Embryonic facial prominence (tissue), 1 donor: ENCODE measurements around the gene FBXO34.

Experiments used
- DNase-seq: peaks from one replicate; pipeline ENCODE4 v3.0.0-alpha.2; 2016; ENCODE audit errors: extremely low spot score

Gene FBXO34, protein sequence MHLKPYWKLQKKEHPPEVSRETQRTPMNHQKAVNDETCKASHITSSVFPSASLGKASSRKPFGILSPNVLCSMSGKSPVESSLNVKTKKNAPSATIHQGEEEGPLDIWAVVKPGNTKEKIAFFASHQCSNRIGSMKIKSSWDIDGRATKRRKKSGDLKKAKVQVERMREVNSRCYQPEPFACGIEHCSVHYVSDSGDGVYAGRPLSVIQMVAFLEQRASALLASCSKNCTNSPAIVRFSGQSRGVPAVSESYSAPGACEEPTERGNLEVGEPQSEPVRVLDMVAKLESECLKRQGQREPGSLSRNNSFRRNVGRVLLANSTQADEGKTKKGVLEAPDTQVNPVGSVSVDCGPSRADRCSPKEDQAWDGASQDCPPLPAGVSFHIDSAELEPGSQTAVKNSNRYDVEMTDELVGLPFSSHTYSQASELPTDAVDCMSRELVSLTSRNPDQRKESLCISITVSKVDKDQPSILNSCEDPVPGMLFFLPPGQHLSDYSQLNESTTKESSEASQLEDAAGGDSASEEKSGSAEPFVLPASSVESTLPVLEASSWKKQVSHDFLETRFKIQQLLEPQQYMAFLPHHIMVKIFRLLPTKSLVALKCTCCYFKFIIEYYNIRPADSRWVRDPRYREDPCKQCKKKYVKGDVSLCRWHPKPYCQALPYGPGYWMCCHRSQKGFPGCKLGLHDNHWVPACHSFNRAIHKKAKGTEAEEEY

DNA sequence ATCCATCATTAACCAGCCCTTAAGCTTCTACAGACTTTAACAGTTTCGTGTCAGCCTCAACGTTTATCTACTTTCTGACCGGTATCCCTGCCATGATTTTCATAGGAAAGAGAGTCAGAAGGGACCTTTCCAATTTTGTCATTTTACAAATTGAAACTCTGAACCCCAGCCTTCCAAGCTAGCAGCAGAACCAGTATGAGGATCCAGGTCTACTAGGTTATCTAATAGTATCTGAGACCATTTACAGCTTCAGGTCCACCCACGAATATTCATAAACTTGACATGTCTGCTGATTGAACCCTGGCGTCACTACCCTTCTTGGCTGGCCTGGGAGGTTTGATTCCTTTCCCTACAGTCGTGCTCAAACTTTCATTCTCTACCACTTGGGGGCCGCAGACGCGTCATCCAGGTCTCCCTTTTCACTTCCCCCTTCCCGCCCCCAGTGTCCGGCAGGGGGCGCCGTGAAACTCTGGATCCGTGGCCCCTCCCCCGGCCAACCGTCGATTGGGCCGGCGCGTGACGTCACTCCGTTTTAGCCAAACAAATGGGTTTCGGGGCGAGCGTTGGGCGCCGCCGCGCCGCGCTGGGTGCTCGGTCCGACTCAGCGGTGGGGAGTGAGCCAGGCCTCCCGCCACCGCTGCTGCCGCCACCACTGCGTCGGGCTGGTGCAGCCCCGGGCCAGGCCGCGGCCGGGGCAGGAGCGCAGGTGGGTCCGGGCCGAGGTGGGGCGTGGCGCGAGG, at the start of gene FBXO34:
Gene FBXO34 (plus strand): TSS at position 590 of the 740 bp plus-strand sequence. CDS start 78,970 bp downstream, outside the sequence.
- DNase-seq, result peak; percentile 96

DNA sequence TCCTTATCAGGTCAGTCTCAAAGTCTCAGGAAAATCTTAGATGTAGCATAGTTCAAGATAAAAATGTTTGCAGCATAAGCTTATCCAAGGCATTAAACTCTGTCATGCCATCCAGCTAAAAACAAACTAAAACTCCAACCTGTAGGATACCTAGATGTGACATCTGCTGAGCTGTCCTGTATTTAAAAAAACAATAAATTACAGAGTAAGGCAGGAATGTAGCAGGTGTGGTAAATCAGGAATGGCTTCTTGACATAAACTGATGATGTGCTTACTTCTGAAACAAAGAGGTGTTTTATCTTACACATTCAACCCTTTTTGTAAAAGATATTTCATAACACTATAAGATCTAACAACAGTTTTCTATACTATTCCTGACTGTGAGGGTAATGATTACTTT, 49.3 kb upstream of the FBXO34 start:
- no peak for DNase-seq

DNA sequence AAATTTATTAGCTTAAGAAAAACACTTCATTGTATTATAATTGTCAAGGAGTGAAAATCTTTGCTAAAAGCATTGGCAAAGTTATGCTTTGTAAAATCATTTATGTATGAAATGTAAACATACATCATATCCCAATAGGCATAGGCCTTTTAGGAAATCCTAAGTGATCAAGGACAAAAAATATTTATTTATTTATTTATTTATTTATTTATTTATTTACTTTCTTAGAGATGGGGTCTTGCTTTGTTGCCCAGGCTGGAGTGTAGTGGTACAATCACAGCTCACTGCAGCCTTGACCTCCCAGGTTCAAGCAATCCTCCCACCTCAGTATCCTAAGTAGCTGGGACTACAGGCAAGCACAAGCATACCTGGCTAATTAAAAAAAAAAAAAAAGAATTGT, 47.9 kb upstream of the FBXO34 start:
- DNase-seq, result no peak

DNA sequence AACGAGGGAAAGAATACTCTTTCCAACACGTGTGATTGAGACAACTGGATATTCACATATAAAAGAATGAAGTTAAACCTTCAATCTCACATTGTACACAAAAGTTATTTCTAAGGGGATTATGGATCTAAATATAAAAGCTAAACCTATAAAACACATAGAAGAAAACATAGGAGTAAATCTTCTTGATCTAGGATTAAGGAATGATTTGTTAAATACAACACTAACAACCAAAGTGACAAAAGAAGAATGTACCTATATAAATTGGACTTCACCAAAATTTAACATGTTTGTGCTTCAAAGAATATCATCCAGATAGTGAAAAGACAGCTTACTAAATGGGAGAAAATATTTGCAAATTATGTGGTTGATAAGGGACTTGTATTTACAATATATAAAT, 43.0 kb upstream of the FBXO34 start:
- DNase-seq, result no peak

DNA sequence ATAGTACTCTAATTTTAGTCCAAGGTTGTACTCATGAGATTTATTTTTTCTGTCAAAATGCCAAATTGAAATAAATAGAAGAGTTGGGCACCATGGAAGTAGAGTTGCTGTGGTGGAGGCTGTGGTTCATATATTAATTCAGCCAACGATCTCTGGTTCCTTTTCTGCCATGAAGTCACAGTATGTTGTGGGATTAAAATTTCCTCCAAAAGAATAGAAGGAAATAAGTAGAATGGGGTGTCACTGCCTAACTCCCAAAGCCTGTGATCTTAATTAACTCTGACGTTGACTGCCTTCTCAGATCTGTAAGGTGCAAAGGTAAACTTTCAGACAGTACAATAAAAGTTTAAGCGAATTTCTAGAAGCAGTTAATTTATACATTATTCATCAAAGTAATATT, 37.6 kb upstream of the FBXO34 start:
- no peak for DNase-seq

DNA sequence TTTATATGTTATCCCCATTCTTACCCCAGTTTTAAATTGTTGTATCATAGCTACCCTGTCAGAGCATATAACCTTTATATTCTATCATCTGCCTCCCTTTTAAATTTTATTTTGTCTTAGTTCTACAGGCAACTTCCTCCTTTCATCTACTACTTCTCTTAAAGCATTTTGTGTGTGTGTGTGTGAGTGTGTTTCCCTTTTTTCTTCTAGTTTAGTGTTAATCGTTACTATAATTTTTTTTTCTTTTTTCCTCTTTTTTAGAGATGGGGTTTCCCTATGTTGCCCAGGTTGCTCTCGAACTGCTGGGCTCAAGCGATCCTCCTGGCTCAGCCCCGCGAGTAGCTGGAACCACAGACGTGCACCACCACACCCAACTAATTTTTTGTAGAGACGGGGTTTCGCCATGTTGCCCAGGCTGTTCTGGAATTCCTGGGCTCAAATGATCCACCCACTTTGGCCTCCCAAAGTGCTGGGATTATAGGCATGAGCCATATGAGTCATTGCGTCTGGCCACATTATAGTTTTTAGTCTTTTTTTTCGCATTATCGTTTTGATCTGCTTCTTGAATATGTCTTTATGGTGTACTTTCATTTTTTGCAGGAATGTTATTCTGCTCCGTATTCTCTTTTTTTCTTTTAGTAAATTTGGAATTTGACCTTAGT, 33.1 kb upstream of the FBXO34 start:
- DNase-seq, result no peak

DNA sequence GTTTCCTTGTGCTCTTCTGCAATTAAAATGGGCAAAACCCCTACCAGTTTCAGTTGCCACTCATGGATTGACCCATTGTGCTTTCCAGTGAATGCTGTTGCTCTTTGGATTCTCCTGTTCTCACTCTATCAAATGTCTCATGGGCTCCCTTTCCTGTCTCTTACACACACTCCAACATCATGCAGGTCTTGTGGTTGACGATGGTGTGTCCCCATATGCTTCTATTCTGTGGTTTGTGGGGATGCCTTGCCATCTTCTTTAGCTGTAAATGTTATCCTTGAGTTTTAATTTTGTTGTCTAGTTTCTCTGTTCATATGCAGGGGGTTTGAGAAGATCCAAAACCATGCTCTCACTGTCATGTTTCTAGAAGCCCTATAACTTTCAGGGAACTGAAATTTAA, 31.9 kb upstream of the FBXO34 start:
- no peak for DNase-seq

DNA sequence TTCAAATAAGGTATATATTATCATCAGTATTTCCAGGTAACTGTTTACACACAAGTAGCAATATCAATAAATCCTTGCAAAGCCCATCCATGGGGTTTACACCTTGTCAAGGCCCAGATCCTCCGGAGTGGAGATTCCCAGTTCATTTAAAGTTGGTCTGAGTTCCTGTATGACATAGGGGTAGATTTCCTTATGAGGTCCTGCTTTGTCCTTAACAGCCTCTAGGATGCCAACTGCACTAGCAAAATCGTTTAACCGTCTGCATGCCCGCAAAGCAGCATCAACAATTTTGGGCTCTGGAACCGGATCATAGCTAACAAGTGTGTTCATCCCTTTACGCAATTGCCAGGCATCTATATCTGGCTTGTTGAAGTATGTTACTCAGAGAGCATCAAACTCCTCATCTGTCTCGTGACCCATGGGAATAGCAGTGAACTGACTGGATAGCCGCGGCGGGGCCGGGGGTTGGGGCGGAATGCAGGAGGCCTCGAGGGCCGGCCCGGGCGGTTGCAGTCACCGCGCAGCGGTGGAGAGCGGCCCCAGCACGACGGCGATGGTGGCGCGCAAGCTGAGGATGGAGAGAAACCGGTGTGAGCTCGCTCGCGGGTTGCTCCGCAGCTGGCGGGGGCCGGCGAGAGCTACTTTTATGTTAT, 30.6 kb upstream of the FBXO34 start:
- no peak for DNase-seq

DNA sequence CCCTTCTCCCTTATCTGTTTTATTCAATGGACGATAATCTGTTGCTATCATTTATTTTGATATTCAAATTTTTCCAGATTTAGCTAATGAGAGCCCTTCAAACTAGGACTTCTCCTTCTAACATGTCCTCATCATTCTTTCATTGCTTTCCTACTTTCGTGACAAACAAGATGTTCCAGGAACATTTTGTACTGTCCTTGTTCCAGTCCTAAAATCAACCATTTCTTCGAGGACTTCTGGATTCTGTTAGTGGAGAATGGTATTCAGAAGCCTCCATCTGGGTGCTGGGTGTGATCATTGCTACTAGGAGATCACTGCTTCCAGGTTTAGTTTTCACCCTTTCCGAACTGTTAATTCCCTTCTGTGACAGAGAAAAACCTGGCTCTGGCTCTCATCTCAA, 29.5 kb upstream of the FBXO34 start:
- DNase-seq, result no peak

DNA sequence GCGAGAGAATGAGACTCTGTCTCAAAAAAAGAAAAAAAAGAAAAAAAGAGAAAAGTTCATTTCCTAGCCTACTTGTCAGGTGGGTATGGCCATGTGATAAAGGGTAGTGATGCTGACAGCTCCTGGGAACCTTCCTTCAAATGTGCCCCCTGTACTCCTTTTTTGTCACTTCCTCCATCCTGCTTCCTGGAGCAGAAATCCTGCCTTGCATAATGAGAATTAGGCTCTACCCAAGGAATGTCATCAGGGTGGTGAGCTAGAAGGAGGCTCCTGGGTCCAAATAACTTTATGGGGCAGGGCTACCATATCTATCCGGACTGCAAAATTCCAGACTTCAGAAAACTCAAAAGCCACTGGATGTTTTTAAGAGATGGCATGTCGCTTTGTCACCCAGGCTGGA, 27.8 kb upstream of the FBXO34 start:
- DNase-seq, result no peak

DNA sequence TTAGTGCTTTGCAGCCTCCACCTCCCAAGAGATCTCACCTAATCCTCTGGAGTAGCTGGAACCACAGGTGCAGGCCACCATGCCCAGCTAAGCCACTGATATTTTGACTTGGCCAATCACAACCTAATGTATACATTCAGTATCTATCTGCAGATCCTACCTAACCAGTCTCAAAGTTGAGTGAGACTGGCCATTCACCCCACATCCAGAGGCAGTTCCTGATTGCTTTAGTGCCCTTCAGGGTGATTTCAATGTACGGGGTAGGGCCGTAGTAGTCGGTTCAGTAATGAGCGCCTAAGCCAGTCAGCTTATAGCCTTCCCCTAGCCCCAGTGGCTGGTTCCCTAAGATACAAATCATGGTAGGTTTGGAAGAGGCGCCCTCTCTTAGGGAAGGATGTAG, 27.4 kb upstream of the FBXO34 start:
- DNase-seq, result no peak

DNA sequence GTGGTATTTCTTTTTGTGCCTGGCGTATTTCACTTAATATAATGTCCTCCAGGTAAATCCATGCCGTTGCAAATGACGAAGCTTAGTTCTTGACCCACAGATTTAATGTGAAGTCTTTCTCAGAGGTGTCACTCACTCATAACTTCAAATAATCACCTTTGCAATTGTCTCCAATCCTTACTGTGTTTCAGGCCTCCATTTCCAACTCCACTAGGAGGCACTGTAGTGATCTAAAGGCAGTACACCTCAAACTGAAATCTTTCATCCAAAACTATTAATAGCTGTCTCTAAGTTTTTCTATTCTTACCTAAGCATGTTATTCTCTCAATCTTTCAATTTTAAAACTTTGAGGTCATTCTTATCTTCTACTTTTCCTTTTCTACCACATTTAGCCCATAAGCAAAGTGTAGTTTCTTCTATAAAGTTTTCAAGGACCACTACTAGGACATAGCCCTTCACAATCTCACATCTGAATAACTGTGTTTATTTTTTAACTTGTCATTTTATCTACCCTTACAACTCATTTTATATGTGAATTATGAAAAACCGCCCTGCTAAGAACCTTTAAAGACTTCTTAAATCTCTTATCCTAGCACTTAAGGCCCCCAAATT, 25.5 kb upstream of the FBXO34 start:
- DNase-seq, result no peak

DNA sequence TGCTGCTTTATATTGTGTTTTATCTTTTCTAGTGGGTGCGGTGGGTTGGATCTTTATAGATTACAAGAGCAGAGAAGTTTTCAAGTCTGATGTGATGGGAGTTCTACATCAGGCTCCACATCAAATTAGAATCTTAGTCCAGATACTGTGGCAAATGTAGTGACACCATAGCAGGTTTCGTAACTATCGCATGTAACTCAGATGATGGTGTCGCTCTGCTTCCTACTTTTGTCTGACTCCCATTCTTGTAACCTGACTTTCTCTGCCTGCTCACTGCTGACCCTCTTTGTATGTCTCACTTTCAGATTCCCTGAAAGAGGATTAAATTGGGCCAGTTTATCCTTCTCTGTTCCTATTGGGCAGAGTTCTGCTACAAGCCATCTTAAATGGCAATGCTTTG, 22.8 kb upstream of the FBXO34 start:
- DNase-seq, result no peak

DNA sequence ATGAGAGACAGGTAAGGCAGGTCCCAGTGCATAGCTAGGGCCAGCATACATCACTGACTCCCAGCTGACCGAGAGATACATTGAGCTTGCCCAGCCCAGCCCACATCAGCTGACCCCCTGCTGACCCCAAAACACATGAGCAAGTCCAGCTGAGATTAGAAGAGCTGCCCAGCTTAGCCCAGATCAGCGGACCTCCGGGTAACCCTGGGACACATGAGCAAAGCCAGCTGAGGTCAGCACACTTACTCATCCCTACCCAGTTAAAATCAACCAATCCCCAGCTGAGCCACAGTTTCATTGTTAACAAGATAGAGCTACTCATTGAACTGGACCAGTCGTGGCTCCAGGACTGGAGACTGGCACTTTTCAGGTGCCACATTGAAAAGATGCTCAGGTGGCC, 21.8 kb upstream of the FBXO34 start:
- no peak for DNase-seq

DNA sequence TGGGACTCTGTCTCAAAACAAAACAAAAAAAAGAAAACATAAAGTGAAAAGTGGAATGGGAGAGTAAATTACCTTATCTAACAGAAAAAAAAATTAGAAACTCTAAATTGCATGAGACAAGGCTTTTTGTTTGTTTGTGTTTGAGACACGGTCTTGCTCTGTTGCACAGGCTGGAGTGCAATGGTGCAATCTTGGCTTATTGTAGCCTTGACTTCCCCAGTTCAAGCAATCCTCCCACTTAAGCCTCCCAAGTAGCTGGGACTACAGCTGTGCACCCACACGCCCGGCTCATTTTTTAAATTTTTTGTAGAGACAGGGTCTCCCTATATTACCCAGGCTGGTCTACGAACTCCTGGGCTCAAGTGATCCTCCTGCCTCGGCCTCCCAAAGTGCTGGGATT, 17.9 kb upstream of the FBXO34 start:
- DNase-seq, result no peak

DNA sequence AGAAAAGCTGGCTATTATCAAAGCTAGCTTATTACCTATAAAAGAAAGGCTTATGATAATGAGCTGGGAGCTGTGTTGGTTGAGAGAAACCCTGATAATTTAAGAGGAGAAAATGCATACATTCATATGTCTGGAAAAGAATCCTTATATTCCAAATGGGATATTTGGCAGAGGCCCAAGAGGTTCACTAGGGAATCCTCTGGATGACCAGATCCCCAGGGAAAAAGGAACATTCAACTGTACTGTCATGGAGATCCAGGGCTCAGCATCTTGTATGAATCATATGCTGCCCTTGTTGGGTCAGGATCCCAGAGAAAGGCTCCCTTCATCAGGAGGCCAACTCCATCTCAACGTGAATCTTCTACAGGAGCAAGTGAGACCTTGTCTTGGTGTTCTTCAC, 16.6 kb upstream of the FBXO34 start:
- no peak for DNase-seq

DNA sequence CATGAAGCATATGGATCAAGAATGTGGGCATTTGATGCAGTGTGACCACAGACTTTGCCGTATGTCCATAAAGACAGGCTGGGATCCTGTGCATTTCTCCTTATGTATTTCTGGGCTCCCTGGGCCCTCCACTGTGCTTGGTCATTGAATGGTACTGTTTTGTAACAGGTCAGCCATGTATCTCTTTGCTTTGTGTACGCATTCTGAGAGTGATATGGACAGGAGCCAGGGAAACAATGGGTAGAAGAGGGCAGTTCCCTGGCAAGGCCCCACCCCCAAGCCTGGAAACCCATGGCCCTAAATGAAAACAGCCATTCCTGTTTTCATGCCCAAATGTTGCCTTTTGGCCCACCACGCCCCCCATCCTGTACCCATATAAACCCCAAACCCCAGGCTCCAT, 15.2 kb upstream of the FBXO34 start:
- no peak for DNase-seq

DNA sequence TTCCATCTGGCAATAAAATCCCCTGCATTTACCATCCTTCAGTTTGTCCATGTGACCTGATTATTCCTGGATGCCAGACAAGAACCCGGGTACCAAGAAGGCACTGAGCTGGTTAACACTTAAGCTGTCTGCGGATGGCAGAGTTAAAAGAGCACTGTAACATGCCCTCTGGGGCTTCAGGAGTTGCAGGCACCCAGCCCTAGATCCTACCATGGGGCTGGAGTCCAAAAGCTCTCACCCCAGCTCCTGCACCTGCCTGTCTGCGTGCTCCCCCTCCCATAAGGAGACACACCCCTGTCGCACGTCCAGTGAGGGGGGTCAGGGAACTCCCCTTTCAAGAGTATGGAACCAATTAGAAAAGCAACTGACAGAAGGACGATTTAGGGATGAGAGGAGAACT, 14.6 kb upstream of the FBXO34 start:
- DNase-seq, result no peak

DNA sequence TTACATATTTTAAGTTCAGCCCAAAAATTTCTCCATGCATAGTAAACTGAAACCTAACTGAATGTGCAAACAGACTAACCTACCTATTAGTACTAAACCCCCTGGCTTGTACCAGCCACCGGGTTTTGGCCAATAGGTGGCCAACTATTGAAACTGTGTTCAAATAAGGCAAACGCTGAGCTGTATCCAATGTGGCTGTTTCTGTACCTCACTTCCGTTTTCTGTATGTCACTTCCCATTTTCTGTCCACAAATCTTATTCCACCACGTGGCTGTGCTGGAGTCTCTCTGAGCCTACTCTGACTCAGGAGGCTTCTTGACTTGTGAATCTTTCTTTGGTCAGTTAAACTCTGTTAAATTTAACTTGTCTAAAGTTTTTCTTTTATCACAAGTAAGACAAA, 6.0 kb upstream of the FBXO34 start:
- no peak for DNase-seq

DNA sequence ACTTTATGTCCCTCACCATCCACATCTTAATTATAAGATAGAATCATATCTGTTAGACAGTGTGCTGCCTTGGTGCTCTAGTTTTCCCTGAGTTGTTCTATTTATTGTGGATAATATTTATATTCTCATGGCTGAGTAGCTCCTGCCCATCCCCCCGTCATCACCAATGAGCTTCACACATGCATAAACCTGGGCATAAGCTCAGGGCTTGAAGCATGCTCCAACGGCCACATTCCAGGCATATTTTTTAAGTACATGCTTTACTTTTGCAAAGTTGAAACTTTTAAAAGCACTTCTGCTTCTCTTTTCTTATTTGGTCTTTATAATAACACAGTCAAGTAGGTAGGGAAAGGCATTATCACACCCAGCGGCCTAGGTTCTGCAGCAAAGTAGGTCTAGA, 3.4 kb upstream of the FBXO34 start:
- no peak for DNase-seq
